HepG2 (cell line): Measurements from ENCODE around the gene FBLIM1. TPM values are rescaled to one million over a fixed set of nuclear protein-coding genes. Genes with fewer than 3 reads are reported as not detected.
A peak's percentile ranks its signal among the peaks of the same experiment; 100 is the strongest.

Experiments used
- ATAC-seq: fragments of 200-7000 bp; cut with Tn5 transposase; 3 replicates; pipeline ENCODE4 v1.9.1; 2020; ENCODE audit warnings: mild to moderate bottlenecking, moderate library complexity
- BruUV-seq: library from RNA; stranded (reverse); fragments of 400-500 nt; replicated peaks from 2 replicates; lab custom pipeline; 2021; lab: Mats Ljungman, UMichigan
- CTCF ChIA-PET: fragments of 300-600 bp; formaldehyde crosslinking; extraction: SDS; loops from one replicate; lab custom pipeline; 2021; ENCODE audit warnings: low total read pairs, inconsistent platforms, low intra/inter-chr PET ratio; lab: Yijun Ruan, JAX
- POLR2A ChIA-PET: fragments of 350-600 bp; sonication (Branson Sonifier 250); formaldehyde crosslinking; loops from one replicate; lab custom pipeline; 2020; ENCODE audit warnings: antibody characterized with exemption, inconsistent platforms; lab: Yijun Ruan, JAX
- DNase-seq: peaks from one replicate; pipeline ENCODE4 v3.0.0-alpha.2; 2015; ENCODE audit warnings: low spot score
- FAIRE-seq: peaks from 3 replicates; lab custom pipeline; 2011; peaks lifted over from hg19 to GRCh38; lab: Jason Lieb, UNC
- H2AFZ ChIP-seq: one replicate; pipeline ENCODE4 v1.6.1; 2011; ENCODE audit warnings: low read length, inconsistent platforms
- H3K27ac ChIP-seq: fragments of 300-600 bp; 3 replicates; pipeline ENCODE4 v1.8.0; 2011; ENCODE audit warnings: mixed run types, mild to moderate bottlenecking, mixed read lengths, low read length, inconsistent platforms; ENCODE audit not compliant: insufficient read depth; ENCODE audit errors: extremely low read length
- H3K27me3 ChIP-seq, 2 experiments: fragments of 200-600 bp in 1 of 2; 2 replicates in 1 of 2; 3 replicates in 1 of 2; pipeline versions ENCODE4 v1.6.0 to v1.8.0; 2011; ENCODE audit warnings: low read length in 2 of 2, mild to moderate bottlenecking in 2 of 2, moderate library complexity in 2 of 2, inconsistent platforms in 1 of 2; ENCODE audit not compliant: insufficient read depth in 2 of 2, control insufficient read depth in 1 of 2
- H3K36me3 ChIP-seq, 2 experiments: fragments of 200-600 bp in 1 of 2; replicated peaks in 1 of 2; 2 replicates in 1 of 2; 3 replicates in 1 of 2; pipeline versions ENCODE4 v1.5.1 to v1.8.0; 2011; ENCODE audit warnings: low read length in 2 of 2, inconsistent platforms in 1 of 2; ENCODE audit not compliant: insufficient read depth in 2 of 2, control insufficient read depth in 1 of 2
- H3K4me1 ChIP-seq: 2 replicates; pipeline ENCODE4 v1.5.1; 2012; ENCODE audit warnings: low read length, inconsistent platforms; ENCODE audit not compliant: insufficient read depth
- H3K4me2 ChIP-seq: 2 replicates; pipeline ENCODE4 v1.6.0; 2011; ENCODE audit warnings: low read depth, low read length, inconsistent platforms
- H3K4me3 ChIP-seq, 3 experiments: fragments of 200-600 bp in 1 of 3; sonication (generic), shearing (Covaris generic) in 1 of 3; replicated peaks in 1 of 3; 2 replicates each; pipeline ENCODE4 v1.5.1; 2011 to 2016; ENCODE audit warnings: low read length in 3 of 3, inconsistent platforms in 2 of 3, low read depth in 2 of 3, mild to moderate bottlenecking in 2 of 3, control low read depth in 1 of 3, mixed read lengths in 1 of 3; ENCODE audit not compliant: insufficient read depth in 1 of 3
- H3K79me2 ChIP-seq: one replicate; pipeline ENCODE4 v1.6.1; 2011; ENCODE audit warnings: low read length, inconsistent platforms; ENCODE audit not compliant: insufficient read depth
- H3K9ac ChIP-seq: 2 replicates; pipeline ENCODE4 v1.6.0; 2011; ENCODE audit warnings: mild to moderate bottlenecking, low read depth, low read length, inconsistent platforms; ENCODE audit not compliant: insufficient read depth
- H3K9me3 ChIP-seq: 2 replicates; pipeline ENCODE4 v1.5.1; 2012; ENCODE audit warnings: mild to moderate bottlenecking, low read length
- H4K20me1 ChIP-seq: 2 replicates; pipeline ENCODE4 v1.6.0; 2011; ENCODE audit warnings: inconsistent platforms, mild to moderate bottlenecking, low read length, moderate library complexity; ENCODE audit not compliant: insufficient read depth
- AGO2 ChIP-seq: fragments of 200-400 bp; formaldehyde crosslinking; optimal IDR thresholded peaks from 2 replicates; pipeline ENCODE3; 2017; ENCODE audit warnings: mild to moderate bottlenecking, low read depth, low read length, moderate library complexity
- DR1 ChIP-seq: sonication (generic); formaldehyde crosslinking; IDR thresholded peaks from 2 replicates; pipeline ENCODE4 v1.8.0; 2021; ENCODE audit warnings: mild to moderate bottlenecking, missing genetic modification reagents, inconsistent platforms
- RFX3 ChIP-seq: IDR thresholded peaks from 2 replicates; pipeline ENCODE4 v1.6.1; 2016; ENCODE audit warnings: missing biosample characterization, missing genetic modification reagents
- SP140L ChIP-seq: sonication (generic); formaldehyde crosslinking; IDR thresholded peaks from 2 replicates; pipeline ENCODE4 v1.4.0; 2020; ENCODE audit warnings: missing genetic modification reagents, borderline replicate concordance
- ZNF607 ChIP-seq: sonication (generic); formaldehyde crosslinking; IDR thresholded peaks from 2 replicates; pipeline ENCODE4 v1.5.1; 2020; ENCODE audit warnings: missing genetic modification reagents, mild to moderate bottlenecking, borderline replicate concordance
- ZSCAN29 ChIP-seq: sonication (generic); formaldehyde crosslinking; conservative IDR thresholded peaks from 2 replicates; pipeline ENCODE4 v1.4.0; 2020; ENCODE audit warnings: mild to moderate bottlenecking, missing genetic modification reagents
- WGBS: methylation state at CpG from one replicate; pipeline ENCODE4 v1.1.6; 2017; ENCODE audit warnings: low lambda C conversion rate; 5-methylcytosine and 5-hydroxymethylcytosine counted together
- in situ Hi-C: cut with HindIII; loops from 2 replicates; pipeline ENCODE4 v1.10.0; 2017; ENCODE audit warnings: low pct_unique_long_range_greater_than_20kb; ENCODE audit not compliant: extremely low pct_ligation_motif_present
- intact Hi-C: fragments of 100-400 bp; cut with micrococcal nuclease; formaldehyde crosslinking; loops from one replicate; pipeline ENCODE4 v1.10.0; 2022; ENCODE audit not compliant: unreplicated experiment
- polyA plus RNA-seq, 8 experiments: library from polyadenylated mRNA; depleted of rRNA in 3 of 8; stranded (reverse) in 7 of 8; unstranded in 1 of 8; fragments of >200 nt; fragmentation: Illumina TruSeq in 4 of 8; extraction: Trizol in 4 of 8; gene quantifications; 2 replicates each; pipeline versions ENCODE4 v1.2.1 to v1.2.3, GENCODE V29; 2011 to 2016; ENCODE audit warnings: low read depth in 4 of 8, missing spikeins in 1 of 8, mixed read lengths in 1 of 8; ENCODE audit not compliant: insufficient read depth in 1 of 8
- total RNA-seq, 5 experiments: library from RNA; depleted of rRNA; stranded (reverse); fragments of >200 nt; fragmentation: Illumina TruSeq; extraction: Trizol; gene quantifications; 2 replicates each; pipeline ENCODE4 v1.2.3, GENCODE V29; 2016; ENCODE audit warnings: low read depth in 1 of 5
- TF ChIP-seq, protein P1 (sequence below): sonication (generic); formaldehyde crosslinking; conservative IDR thresholded peaks from 2 replicates; pipeline ENCODE4 v1.8.1; 2023; ENCODE audit warnings: missing genetic modification reagents

FBLIM1 gene
- total and polyA plus RNA-seq, 2 of the 13 experiments (the other 11 are each of a cell fraction or from before 2014, with no cell fraction given) = 10.6 to 23.0 TPM

GRCh38 chr1:15727866-15728534, 30.6 kb upstream of the FBLIM1 start:
- intact Hi-C loops (no loop called here), in situ Hi-C loops (no loop called here)
- Histone ChIP-seq H3K79me2 (no peaks in the 10 kb centered on the region), H3K9ac (no peak overlapping the region), H3K27ac (no peak overlapping the region), H3K4me1 (no peaks in the 10 kb centered on the region), H4K20me1 (no peaks in the 10 kb centered on the region), H3K4me2 (no peak overlapping the region), H3K27me3 (no peaks in the 10 kb centered on the region), H3K4me3 (no peak overlapping the region), H3K36me3 (peaks cover 15 to 44% of the 10 kb centered on the region in 2 experiments; a peak in 4 of 5 replicates), H3K9me3 (no peaks in the 10 kb centered on the region), H2AFZ (no peak overlapping the region)
- TF ChIP-seq, protein P1, sequence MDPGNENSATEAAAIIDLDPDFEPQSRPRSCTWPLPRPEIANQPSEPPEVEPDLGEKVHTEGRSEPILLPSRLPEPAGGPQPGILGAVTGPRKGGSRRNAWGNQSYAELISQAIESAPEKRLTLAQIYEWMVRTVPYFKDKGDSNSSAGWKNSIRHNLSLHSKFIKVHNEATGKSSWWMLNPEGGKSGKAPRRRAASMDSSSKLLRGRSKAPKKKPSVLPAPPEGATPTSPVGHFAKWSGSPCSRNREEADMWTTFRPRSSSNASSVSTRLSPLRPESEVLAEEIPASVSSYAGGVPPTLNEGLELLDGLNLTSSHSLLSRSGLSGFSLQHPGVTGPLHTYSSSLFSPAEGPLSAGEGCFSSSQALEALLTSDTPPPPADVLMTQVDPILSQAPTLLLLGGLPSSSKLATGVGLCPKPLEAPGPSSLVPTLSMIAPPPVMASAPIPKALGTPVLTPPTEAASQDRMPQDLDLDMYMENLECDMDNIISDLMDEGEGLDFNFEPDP (CRISPR knock-in tag) = no peak
- TF ChIP-seq DR1 (CRISPR knock-in tag) (no peak), ZSCAN29 (CRISPR knock-in tag) (no peak), AGO2 (peak; percentile 10), ZNF607 (no peak), RFX3 (CRISPR knock-in tag) (no peak), SP140L (CRISPR knock-in tag) (no peak)
- BruUV-seq = TSS peak; percentile 45
- ATAC-seq (no peak), FAIRE-seq (no peak), DNase-seq (no peak)
- WGBS = 89% methylated on average over 10 of the region's 23 CpGs
- ChIA-PET POLR2A (no interaction called here), CTCF (no interaction called here)
